SK-N-DZ (cell line): Measurements from ENCODE around the gene GNG11. TPM values are rescaled to one million over a fixed set of nuclear protein-coding genes. Genes with fewer than 3 reads are reported as not detected.

Experiments
- DNase-seq: peaks from one replicate; pipeline ENCODE4 v3.0.0-alpha.2; 2015; ENCODE audit warnings: low spot score
- polyA plus RNA-seq, 2 experiments: library from polyadenylated mRNA; depleted of rRNA; stranded (reverse); fragments of >200 nt; gene quantifications; 2 replicates each; pipeline ENCODE4 v1.2.3, GENCODE V29; 2014

The GNG11 gene
- not detected in 2 replicates for polyA plus RNA-seq (2014; cell fraction: cytosol; rRNA removed)
- polyA plus RNA-seq (2014; cell fraction: nucleus; rRNA removed), result 0.07 TPM in 1 of 2 replicates, not detected in the other

GRCh38 chr7:93921607-93922566 is at the start of gene GNG11:
Gene GNG11 (plus strand): TSS chr7:93921735. CDS start chr7:93922138, 403 bp downstream.
- peak; percentile 31 for DNase-seq

- no peak for DNase-seq
Observed at GRCh38 chr7:93873998-93874574, 47.4 kb upstream of the GNG11 start.

GRCh38 chr7:93877742-93878141 is 43.8 kb upstream of the GNG11 start:
- DNase-seq, result no peak

- no peak for DNase-seq
Observed at GRCh38 chr7:93879356-93879755, 42.2 kb upstream of the GNG11 start.

- no peak for DNase-seq
Observed at GRCh38 chr7:93882468-93882867, 39.1 kb upstream of the GNG11 start.

- no peak for DNase-seq
Observed at GRCh38 chr7:93883078-93883916, 38.2 kb upstream of the GNG11 start.

GRCh38 chr7:93883917-93884345 is 37.6 kb upstream of the GNG11 start:
- DNase-seq, result no peak

- DNase-seq, result no peak
Observed at GRCh38 chr7:93884541-93884940, 37.0 kb upstream of the GNG11 start.

- no peak for DNase-seq
Observed at GRCh38 chr7:93889261-93889660, 32.3 kb upstream of the GNG11 start.

- DNase-seq, result peak; percentile 15
Observed at GRCh38 chr7:93890041-93890463, 31.5 kb upstream of the GNG11 start.

GRCh38 chr7:93890464-93891068 is 31.0 kb upstream of the GNG11 start, which contains the start of gene TFPI2:
Gene TFPI2 (minus strand): TSS chr7:93890753. CDS start chr7:93890678, 75 bp downstream.
- DNase-seq, result peak; percentile 7

- DNase-seq, result no peak
Observed at GRCh38 chr7:93894426-93894825, 27.1 kb upstream of the GNG11 start.

- DNase-seq, result no peak
Observed at GRCh38 chr7:93894966-93895640, 26.4 kb upstream of the GNG11 start.

- no peak for DNase-seq
Observed at GRCh38 chr7:93895859-93896600, 25.5 kb upstream of the GNG11 start.

GRCh38 chr7:93897680-93898079 is 23.9 kb upstream of the GNG11 start:
- no peak for DNase-seq

- DNase-seq, result peak; percentile 28
Observed at GRCh38 chr7:93902777-93903423, 18.6 kb upstream of the GNG11 start.

- DNase-seq, result no peak
Observed at GRCh38 chr7:93906267-93906666, 15.3 kb upstream of the GNG11 start, which contains the start of gene GNGT1. Gene GNGT1 (plus strand): TSS chr7:93906567. CDS start chr7:93906747, 180 bp downstream.

- DNase-seq, result no peak
Observed at GRCh38 chr7:93910076-93910994, 11.2 kb upstream of the GNG11 start.
